Suprapubic skin (tissue), 4 donors: Measurements from ENCODE around the gene GRB10. TPM values are rescaled to one million over a fixed set of nuclear protein-coding genes. Genes with fewer than 3 reads are reported as not detected.

ENCODE experiments used
- DNase-seq, 2 donors: peaks; one replicate each; pipeline ENCODE4 v3.0.0-alpha.2; 2019; ENCODE audit warnings: low spot score in 2 of 2
- H3K27ac ChIP-seq: fragments of 200-600 bp; sonication (generic); one replicate; pipeline ENCODE4 v1.5.1; 2019
- H3K27me3 ChIP-seq: fragments of 200-600 bp; sonication (generic); one replicate; pipeline ENCODE4 v1.5.1; 2019
- H3K36me3 ChIP-seq: fragments of 200-600 bp; sonication (generic); one replicate; pipeline ENCODE4 v1.5.1; 2019
- H3K4me1 ChIP-seq: fragments of 200-600 bp; sonication (generic); one replicate; pipeline ENCODE4 v1.5.1; 2019
- H3K4me3 ChIP-seq: fragments of 200-600 bp; sonication (generic); one replicate; pipeline ENCODE4 v1.5.1; 2019; ENCODE audit warnings: mild to moderate bottlenecking
- H3K9me3 ChIP-seq: fragments of 200-600 bp; sonication (generic); one replicate; pipeline ENCODE4 v1.5.1; 2019
- CTCF ChIP-seq, 2 donors: fragments of 200-600 bp in 1 of 2; fragments of 450-650 bp in 1 of 2; sonication (generic) in 1 of 2; IDR thresholded peaks; one replicate each; pipeline ENCODE4 v1.5.1; 2016 to 2019; ENCODE audit warnings: antibody characterized with exemption in 2 of 2, mild to moderate bottlenecking in 1 of 2, moderate library complexity in 1 of 2
- EP300 ChIP-seq: sonication (generic); formaldehyde crosslinking; IDR thresholded peaks from one replicate; pipeline ENCODE4 v1.6.1; 2017; ENCODE audit warnings: antibody characterized with exemption
- POLR2A ChIP-seq, 2 donors: fragments of 450-650 bp; IDR thresholded peaks; one replicate each; pipeline ENCODE4 v1.6.1; 2017; ENCODE audit warnings: antibody characterized with exemption in 2 of 2, mild to moderate bottlenecking in 2 of 2, moderate library complexity in 2 of 2
- POLR2AphosphoS5 ChIP-seq, 3 donors: sonication (generic); formaldehyde crosslinking; IDR thresholded peaks; one replicate each; pipeline ENCODE4 v1.6.1; 2017; ENCODE audit warnings: antibody characterized with exemption in 3 of 3
- WGBS: methylation state at CpG from one replicate; pipeline ENCODE4 v1.1.5; 2018; 5-methylcytosine and 5-hydroxymethylcytosine counted together
- total RNA-seq, 4 donors: library from RNA; depleted of rRNA; stranded (reverse); fragments of >200 nt; gene quantifications; one replicate each; pipeline ENCODE4 v1.1.0, GENCODE V29; 2016

Gene GRB10
- total RNA-seq, 4 donors from 2014 or later, result 7.8 to 56.2 (median 11.5) TPM

DNA sequence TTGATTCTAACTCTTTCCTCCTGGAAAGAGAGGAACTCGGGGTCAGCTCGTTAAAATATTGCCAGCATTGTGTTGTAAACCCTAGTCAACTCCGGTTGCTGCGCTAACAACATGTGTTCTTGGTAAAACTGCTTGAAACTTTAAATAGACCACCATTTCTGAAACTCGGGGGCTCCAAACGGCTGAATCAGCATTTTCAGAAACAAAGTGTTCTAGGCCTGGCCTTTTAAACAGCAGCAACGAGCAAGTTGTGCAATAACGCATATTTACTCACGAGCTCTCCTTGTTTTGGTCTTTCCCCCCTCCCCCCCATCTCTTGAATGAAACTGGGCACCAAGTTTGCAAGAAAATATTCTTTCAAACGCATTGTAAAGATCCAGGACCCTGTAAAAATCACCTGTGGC lies 9.2 kb upstream of the GRB10 start:
- 22% methylated on average over 10 of the region's 10 CpGs for WGBS
- H3K4me1 ChIP-seq, result peaks cover 12% of the 10 kb centered on the region
- peaks cover 3% of the 10 kb centered on the region for H3K27me3 ChIP-seq
- peak overlapping the region; percentile 60 for H3K4me3 ChIP-seq
- no peak for DNase-seq
- TF ChIP-seq EP300 (no peak), POLR2A (IDR thresholded peaks at IDR 0.05) (no peak), CTCF (IDR thresholded peaks at IDR 0.05) (no peak), POLR2AphosphoS5 (IDR thresholded peaks at IDR 0.05) (no peak)
- H3K9me3 ChIP-seq, result peaks cover 6% of the 10 kb centered on the region
- no peaks in the 10 kb centered on the region for H3K36me3 ChIP-seq
- H3K27ac ChIP-seq, result peak overlapping the region; percentile 74

DNA sequence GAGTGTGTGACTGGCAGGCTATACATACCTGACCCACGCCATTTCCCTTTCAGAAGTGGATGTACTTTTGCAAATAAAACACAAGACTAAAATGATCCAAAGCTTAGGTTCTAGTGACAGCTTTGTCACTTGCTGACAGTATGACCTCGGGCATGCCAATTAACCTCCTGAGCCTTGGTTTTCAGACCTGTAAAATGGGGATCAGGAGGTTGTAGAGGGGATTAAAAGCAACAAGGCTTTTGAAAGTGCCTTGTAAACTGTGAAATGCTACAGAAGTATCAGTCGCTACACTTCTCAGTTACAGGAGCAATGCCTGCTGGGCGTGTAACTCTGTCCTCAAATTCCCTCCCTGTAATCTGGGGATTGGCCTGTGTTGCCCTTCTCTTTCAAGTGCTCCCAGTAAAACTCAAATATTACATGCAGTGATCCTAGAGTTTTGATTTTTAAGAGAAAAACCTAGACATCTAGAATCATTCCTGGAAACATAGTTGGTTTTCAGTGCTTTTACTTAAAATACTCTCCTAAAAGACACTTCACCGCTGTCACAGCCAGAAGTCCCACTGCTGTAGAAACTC lies 8.8 kb upstream of the GRB10 start:
- H3K27ac ChIP-seq, result peak overlapping the region; percentile 74
- peaks cover 6% of the 10 kb centered on the region for H3K9me3 ChIP-seq
- peaks cover 12% of the 10 kb centered on the region for H3K4me1 ChIP-seq
- peaks cover 3% of the 10 kb centered on the region for H3K27me3 ChIP-seq
- peak overlapping the region; percentile 60 for H3K4me3 ChIP-seq
- WGBS, result 70% methylated on average over 5 of the region's 5 CpGs
- DNase-seq, result peak in 1 of 2 donors; percentile 53
- no peaks in the 10 kb centered on the region for H3K36me3 ChIP-seq
- TF ChIP-seq CTCF (IDR thresholded peaks at IDR 0.05), result no peak
- no peak for TF ChIP-seq POLR2A (IDR thresholded peaks at IDR 0.05)
- TF ChIP-seq POLR2AphosphoS5 (IDR thresholded peaks at IDR 0.05), result no peak
- TF ChIP-seq EP300, result no peak

GRCh38 chr7:50790381-50790780 lies 7.7 kb upstream of the GRB10 start:
- H3K36me3 ChIP-seq, result no peaks in the 10 kb centered on the region
- H3K27ac ChIP-seq, result no peak overlapping the region
- TF ChIP-seq CTCF (IDR thresholded peaks at IDR 0.05) (no peak), POLR2AphosphoS5 (IDR thresholded peaks at IDR 0.05) (no peak), POLR2A (IDR thresholded peaks at IDR 0.05) (no peak), EP300 (no peak)
- H3K4me3 ChIP-seq, result peak overlapping the region; percentile 60
- H3K9me3 ChIP-seq, result peaks cover 6% of the 10 kb centered on the region
- H3K27me3 ChIP-seq, result peaks cover 3% of the 10 kb centered on the region
- no peak for DNase-seq
- WGBS, result 75% methylated on average over 9 of the region's 9 CpGs
- H3K4me1 ChIP-seq, result peaks cover 12% of the 10 kb centered on the region

DNA sequence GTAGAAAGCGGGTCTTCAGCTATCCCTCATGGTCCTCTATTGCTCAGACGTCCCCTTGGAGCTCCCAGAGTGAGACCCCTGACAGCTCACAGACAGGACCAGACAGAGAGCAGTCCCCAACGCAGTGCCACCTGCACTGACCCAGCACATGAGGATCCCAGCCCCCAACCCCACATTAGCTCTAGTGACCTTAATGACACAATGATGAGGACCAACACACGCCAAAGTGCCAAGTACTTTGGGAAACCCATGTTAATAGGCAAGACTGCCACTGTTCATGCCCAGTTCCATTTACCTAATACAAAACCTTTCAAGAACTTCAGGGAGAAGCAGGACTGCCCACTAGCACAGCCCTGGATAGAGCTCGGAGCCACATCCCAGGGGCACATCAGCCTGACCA lies 5.7 kb upstream of the GRB10 start:
- peak in 1 of 2 donors; percentile 28 for DNase-seq
- Histone ChIP-seq H3K27ac (no peak overlapping the region), H3K9me3 (peaks cover 6% of the 10 kb centered on the region), H3K4me1 (peaks cover 12% of the 10 kb centered on the region), H3K4me3 (no peak overlapping the region), H3K27me3 (peaks cover 3% of the 10 kb centered on the region), H3K36me3 (no peaks in the 10 kb centered on the region)
- 96% methylated on average over 3 of the region's 5 CpGs for WGBS
- TF ChIP-seq CTCF (IDR thresholded peaks at IDR 0.05) (no peak), POLR2A (IDR thresholded peaks at IDR 0.05) (no peak), EP300 (no peak), POLR2AphosphoS5 (IDR thresholded peaks at IDR 0.05) (no peak)

- WGBS, result 87% methylated on average over 4 of the region's 4 CpGs
- no peak overlapping the region for H3K4me3 ChIP-seq
- DNase-seq, result peak in 1 of 2 donors; percentile 70
- H3K9me3 ChIP-seq, result peaks cover 6% of the 10 kb centered on the region
- TF ChIP-seq POLR2AphosphoS5 (IDR thresholded peaks at IDR 0.05) (no peak), EP300 (no peak), POLR2A (IDR thresholded peaks at IDR 0.05) (no peak), CTCF (IDR thresholded peaks at IDR 0.05) (no peak)
- no peaks in the 10 kb centered on the region for H3K36me3 ChIP-seq
- peaks cover 3% of the 10 kb centered on the region for H3K27me3 ChIP-seq
- no peak overlapping the region for H3K27ac ChIP-seq
- H3K4me1 ChIP-seq, result peaks cover 12% of the 10 kb centered on the region
Measured at GRCh38 chr7:50787825-50788224, 5.1 kb upstream of the GRB10 start.
